H1 (cell line): Measurements from ENCODE around the gene PELO. TPM values are rescaled to one million over a fixed set of nuclear protein-coding genes. Genes with fewer than 3 reads are reported as not detected.
A peak's percentile ranks its signal among the peaks of the same experiment; 100 is the strongest.

Experiments
- BACH1 ChIP-seq: IDR thresholded peaks from 2 replicates; pipeline ENCODE4 v1.6.1; 2012; ENCODE audit warnings: low read length, improper control_type of control experiment
- BRCA1 ChIP-seq: IDR thresholded peaks from 2 replicates; pipeline ENCODE4 v1.6.1; 2012; ENCODE audit warnings: low read depth, low read length, improper control_type of control experiment
- CBX8 ChIP-seq: fragments of 300-800, 300-1000 bp; sonication (generic); IDR thresholded peaks from 2 replicates; pipeline ENCODE4 v1.7.1; 2016; ENCODE audit warnings: low read depth, low read length, borderline replicate concordance
- CHD2 ChIP-seq: IDR thresholded peaks from 2 replicates; pipeline ENCODE4 v1.6.1; 2012; ENCODE audit warnings: low read length, improper control_type of control experiment
- HDAC2 ChIP-seq, 2 experiments: fragments of 300-600 bp in 1 of 2; sonication (generic) in 1 of 2; IDR thresholded peaks; 2 replicates each; pipeline ENCODE4 v1.6.1; 2011 to 2012; ENCODE audit warnings: low read depth in 2 of 2, low read length in 2 of 2, mild to moderate bottlenecking in 2 of 2, moderate library complexity in 2 of 2, borderline replicate concordance in 1 of 2, inconsistent platforms in 1 of 2
- JUND ChIP-seq: IDR thresholded peaks from 2 replicates; pipeline ENCODE4 v1.6.1; 2011; ENCODE audit warnings: mild to moderate bottlenecking, improper control_type of control experiment, low read length
- KDM1A ChIP-seq: fragments of 200-600, 300-600 bp; sonication (generic); IDR thresholded peaks from 2 replicates; pipeline ENCODE4 v1.7.1; 2016; ENCODE audit warnings: mild to moderate bottlenecking, low read length, borderline replicate concordance
- NANOG ChIP-seq: IDR thresholded peaks from 2 replicates; pipeline ENCODE4 v1.6.1; 2011; ENCODE audit warnings: low read length, low read depth, mild to moderate bottlenecking, inconsistent platforms; ENCODE audit not compliant: insufficient read depth, poor library complexity, severe bottlenecking
- NRF1 ChIP-seq: IDR thresholded peaks from 2 replicates; pipeline ENCODE4 v1.6.1; 2011; ENCODE audit warnings: mild to moderate bottlenecking, low read depth, low read length, improper control_type of control experiment
- POLR2A ChIP-seq, 2 experiments: IDR thresholded peaks; 1 replicate in 1 of 2; 2 replicates in 1 of 2; pipeline ENCODE4 v1.6.1; 2011; ENCODE audit warnings: low read depth in 2 of 2, low read length in 2 of 2, mild to moderate bottlenecking in 2 of 2; ENCODE audit errors: control extremely low read depth in 1 of 2
- POLR2AphosphoS5 ChIP-seq: IDR thresholded peaks from 2 replicates; pipeline ENCODE4 v1.6.1; 2011; ENCODE audit warnings: low read depth, low read length
- RAD21 ChIP-seq, 2 experiments: IDR thresholded peaks in 1 of 2; conservative IDR thresholded peaks in 1 of 2; 2 replicates each; pipeline ENCODE4 v1.6.1; 2011; ENCODE audit warnings: low read depth in 2 of 2, low read length in 2 of 2, improper control_type of control experiment in 1 of 2, inconsistent platforms in 1 of 2, mild to moderate bottlenecking in 1 of 2, moderate library complexity in 1 of 2
- RBBP5 ChIP-seq: IDR thresholded peaks from 2 replicates; pipeline ENCODE4 v1.7.1; 2012; ENCODE audit warnings: low read depth, mild to moderate bottlenecking, inconsistent platforms, low read length, moderate library complexity, borderline replicate concordance
- SIX5 ChIP-seq: IDR thresholded peaks from 2 replicates; pipeline ENCODE4 v1.6.1; 2011; ENCODE audit warnings: mild to moderate bottlenecking, low read depth, low read length
- SP4 ChIP-seq: IDR thresholded peaks from 2 replicates; pipeline ENCODE4 v1.6.1; 2012; ENCODE audit warnings: low read length, inconsistent platforms
- TAF1 ChIP-seq: IDR thresholded peaks from 2 replicates; pipeline ENCODE4 v1.6.1; 2011; ENCODE audit warnings: mild to moderate bottlenecking, low read depth, low read length
- TCF12 ChIP-seq: IDR thresholded peaks from 2 replicates; pipeline ENCODE4 v1.6.1; 2011; ENCODE audit warnings: low read depth, mild to moderate bottlenecking, low read length
- TEAD4 ChIP-seq: IDR thresholded peaks from 2 replicates; pipeline ENCODE4 v1.6.1; 2012; ENCODE audit warnings: low read depth, low read length, inconsistent platforms, mixed read lengths
- YY1 ChIP-seq: IDR thresholded peaks from 2 replicates; pipeline ENCODE4 v1.6.1; 2011; ENCODE audit warnings: low read depth, mild to moderate bottlenecking, low read length
- polyA plus RNA-seq, 7 experiments: library from polyadenylated mRNA; depleted of rRNA in 3 of 7; stranded (reverse) in 5 of 7; unstranded in 2 of 7; fragments of >200 nt in 5 of 7; fragments of 200-250 nt in 2 of 7; gene quantifications; 1 replicate in 5 of 7; 2 replicates in 1 of 7; 4 replicates in 1 of 7; pipeline versions ENCODE4 v1.2.1 to v1.2.3, GENCODE V29; 2011 to 2013; ENCODE audit warnings: missing spikeins in 2 of 7, mixed read lengths in 2 of 7
- total RNA-seq: library from RNA; stranded (reverse); fragmentation: NEBNext Ultra II Directional; extraction: Animal tissue kit (Norgen Biotek cat#: 25700); gene quantifications from 2 replicates; pipeline ENCODE4 v1.2.1, GENCODE V29; 2021
- TF ChIP-seq, protein P1 (sequence below): IDR thresholded peaks from 2 replicates; pipeline ENCODE4 v1.6.1; 2012; ENCODE audit warnings: inconsistent platforms
- TF ChIP-seq, protein P2 (sequence below), 3 experiments: IDR thresholded peaks; 1 replicate in 2 of 3; 2 replicates in 1 of 3; pipeline versions ENCODE4 v1.5.1 to v1.6.1; 2011; ENCODE audit warnings: low read length in 3 of 3, mild to moderate bottlenecking in 3 of 3, inconsistent platforms in 2 of 3, low read depth in 1 of 3, moderate library complexity in 1 of 3; ENCODE audit not compliant: insufficient read depth in 1 of 3; ENCODE audit errors: control extremely low read depth in 1 of 3

The PELO gene
- total and polyA plus RNA-seq, 2 of the 8 experiments (the other 6 are each of a cell fraction or from before 2014, with no cell fraction given): 10.8 to 18.5 TPM

DNA sequence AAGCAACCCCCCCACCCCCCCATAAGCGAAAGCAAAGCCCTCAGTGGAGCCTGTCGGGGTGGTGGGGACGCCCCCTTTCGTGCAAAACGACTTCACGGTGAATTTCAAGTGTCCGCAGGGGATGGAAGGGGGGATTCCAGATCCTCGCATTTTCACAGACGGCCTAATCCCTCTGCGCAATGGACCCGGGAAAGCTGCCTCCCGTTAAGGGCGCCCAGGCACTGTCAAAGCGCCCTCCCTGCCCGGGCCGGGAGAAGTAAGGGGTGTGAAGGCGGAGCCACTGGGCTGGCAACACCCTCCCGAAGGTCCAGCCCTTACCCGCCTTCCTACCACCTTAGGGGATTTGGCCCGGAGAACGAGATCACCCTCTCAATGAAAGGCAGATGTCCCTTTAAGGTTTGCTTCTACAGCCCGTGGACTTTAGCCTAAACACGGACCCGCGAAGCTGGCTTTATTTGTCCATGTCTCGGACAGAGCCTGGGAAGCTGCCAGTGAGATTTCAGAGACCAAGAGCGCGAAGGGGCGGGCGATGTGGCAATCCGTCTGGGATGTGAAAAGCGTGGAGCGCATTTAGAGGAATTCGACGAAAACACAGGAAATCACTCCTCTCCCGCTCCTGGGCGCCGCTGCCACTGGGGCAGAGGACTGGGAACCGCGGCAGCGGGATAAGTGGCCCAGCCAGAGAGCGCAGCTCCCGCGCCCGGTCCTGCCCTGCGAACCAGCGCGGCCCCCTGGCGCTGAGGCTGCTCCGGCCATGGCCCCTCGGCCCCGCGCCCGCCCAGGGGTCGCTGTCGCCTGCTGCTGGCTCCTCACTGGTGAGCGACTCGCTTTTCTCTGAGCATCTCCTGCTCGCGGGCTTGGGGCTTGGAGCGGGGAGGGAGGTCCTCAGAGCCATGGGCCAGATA lies at the start of gene PELO, which contains the start of gene ITGA1 (continued):
- TF ChIP-seq NANOG: no peak
- no peak for TF ChIP-seq RBBP5
- no peak for TF ChIP-seq POLR2AphosphoS5
- TF ChIP-seq RAD21 (IDR thresholded peaks at IDR 0.05 in 1 of 2, conservative IDR thresholded peaks at IDR 0.05 in 1 of 2; ENCODE audit: low read depth in 2 of 2, low read length in 2 of 2): peak; percentile 44 to 48
- no peak for TF ChIP-seq SIX5
- no peak for TF ChIP-seq KDM1A
- TF ChIP-seq CHD2: no peak
- TF ChIP-seq TEAD4: no peak
- TF ChIP-seq BACH1: peak; percentile 49; the same call in 1 of the 2 replicates
- peak in 1 of 2 experiments; percentile 72; a peak in 1 of 3 replicates for TF ChIP-seq POLR2A (IDR thresholded peaks at IDR 0.05; ENCODE audit: control extremely low read depth in 1 of 2, low read depth in 2 of 2, low read length in 2 of 2)
- no peak for TF ChIP-seq JUND
- no peak for TF ChIP-seq CBX8
- TF ChIP-seq, protein P1, sequence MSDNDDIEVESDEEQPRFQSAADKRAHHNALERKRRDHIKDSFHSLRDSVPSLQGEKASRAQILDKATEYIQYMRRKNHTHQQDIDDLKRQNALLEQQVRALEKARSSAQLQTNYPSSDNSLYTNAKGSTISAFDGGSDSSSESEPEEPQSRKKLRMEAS: no peak; the same call in none of the 2 replicates
- TF ChIP-seq TAF1: peak; percentile 73
- TF ChIP-seq BRCA1: no peak
- TF ChIP-seq YY1: peak; percentile 62
- TF ChIP-seq SP4: peak; percentile 30; the same call in 1 of the 2 replicates
- TF ChIP-seq TCF12: no peak
- no peak for TF ChIP-seq NRF1
- TF ChIP-seq, protein P2, sequence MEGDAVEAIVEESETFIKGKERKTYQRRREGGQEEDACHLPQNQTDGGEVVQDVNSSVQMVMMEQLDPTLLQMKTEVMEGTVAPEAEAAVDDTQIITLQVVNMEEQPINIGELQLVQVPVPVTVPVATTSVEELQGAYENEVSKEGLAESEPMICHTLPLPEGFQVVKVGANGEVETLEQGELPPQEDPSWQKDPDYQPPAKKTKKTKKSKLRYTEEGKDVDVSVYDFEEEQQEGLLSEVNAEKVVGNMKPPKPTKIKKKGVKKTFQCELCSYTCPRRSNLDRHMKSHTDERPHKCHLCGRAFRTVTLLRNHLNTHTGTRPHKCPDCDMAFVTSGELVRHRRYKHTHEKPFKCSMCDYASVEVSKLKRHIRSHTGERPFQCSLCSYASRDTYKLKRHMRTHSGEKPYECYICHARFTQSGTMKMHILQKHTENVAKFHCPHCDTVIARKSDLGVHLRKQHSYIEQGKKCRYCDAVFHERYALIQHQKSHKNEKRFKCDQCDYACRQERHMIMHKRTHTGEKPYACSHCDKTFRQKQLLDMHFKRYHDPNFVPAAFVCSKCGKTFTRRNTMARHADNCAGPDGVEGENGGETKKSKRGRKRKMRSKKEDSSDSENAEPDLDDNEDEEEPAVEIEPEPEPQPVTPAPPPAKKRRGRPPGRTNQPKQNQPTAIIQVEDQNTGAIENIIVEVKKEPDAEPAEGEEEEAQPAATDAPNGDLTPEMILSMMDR (IDR thresholded peaks at IDR 0.05; ENCODE audit: control extremely low read depth in 1 of 3, insufficient read depth in 1 of 3, low read depth in 1 of 3, low read length in 3 of 3): peak; percentile 31 to 42 (median 42)
- 0 out of 4 replicates have a peak, but pooled peaks of 1 of the 2 experiments have one; percentile 40 for TF ChIP-seq HDAC2 (IDR thresholded peaks at IDR 0.05; ENCODE audit: borderline replicate concordance in 1 of 2, low read depth in 2 of 2, low read length in 2 of 2)
